Dedifferentiated amniotic fluid mesenchymal stem cell (primary cell): ENCODE data around the gene LRIT3.

Experiments
- DNase-seq: peaks from one replicate; pipeline ENCODE4 v3.0.0-alpha.2; 2016; ENCODE audit errors: extremely low spot score

The LRIT3 gene

GRCh38 chr4:109902559-109903251 is 54.8 kb downstream of the LRIT3 start:
- DNase-seq = no peak

GRCh38 chr4:109908731-109909130 is 60.8 kb downstream of the LRIT3 start:
- DNase-seq = no peak

DNA sequence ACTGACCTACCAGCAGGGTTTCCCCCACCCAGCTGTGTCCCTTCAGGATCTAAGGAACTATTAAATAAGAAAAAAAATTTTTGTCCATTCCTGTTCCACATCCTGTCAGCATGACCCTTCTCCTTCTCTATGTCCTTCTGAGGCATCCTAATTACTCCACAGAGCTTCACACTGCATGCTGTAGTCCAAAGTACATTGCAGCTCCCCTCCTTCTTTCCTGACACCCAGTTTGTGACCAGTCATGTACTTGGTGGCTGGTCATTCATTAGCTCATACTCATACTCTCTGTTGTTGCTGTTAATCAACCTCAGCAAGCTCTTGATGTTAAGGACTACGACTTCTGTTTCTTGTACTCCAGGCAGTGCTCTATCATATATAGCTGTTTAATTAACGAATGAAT is 62.3 kb downstream of the LRIT3 start:
- no peak for DNase-seq

DNA sequence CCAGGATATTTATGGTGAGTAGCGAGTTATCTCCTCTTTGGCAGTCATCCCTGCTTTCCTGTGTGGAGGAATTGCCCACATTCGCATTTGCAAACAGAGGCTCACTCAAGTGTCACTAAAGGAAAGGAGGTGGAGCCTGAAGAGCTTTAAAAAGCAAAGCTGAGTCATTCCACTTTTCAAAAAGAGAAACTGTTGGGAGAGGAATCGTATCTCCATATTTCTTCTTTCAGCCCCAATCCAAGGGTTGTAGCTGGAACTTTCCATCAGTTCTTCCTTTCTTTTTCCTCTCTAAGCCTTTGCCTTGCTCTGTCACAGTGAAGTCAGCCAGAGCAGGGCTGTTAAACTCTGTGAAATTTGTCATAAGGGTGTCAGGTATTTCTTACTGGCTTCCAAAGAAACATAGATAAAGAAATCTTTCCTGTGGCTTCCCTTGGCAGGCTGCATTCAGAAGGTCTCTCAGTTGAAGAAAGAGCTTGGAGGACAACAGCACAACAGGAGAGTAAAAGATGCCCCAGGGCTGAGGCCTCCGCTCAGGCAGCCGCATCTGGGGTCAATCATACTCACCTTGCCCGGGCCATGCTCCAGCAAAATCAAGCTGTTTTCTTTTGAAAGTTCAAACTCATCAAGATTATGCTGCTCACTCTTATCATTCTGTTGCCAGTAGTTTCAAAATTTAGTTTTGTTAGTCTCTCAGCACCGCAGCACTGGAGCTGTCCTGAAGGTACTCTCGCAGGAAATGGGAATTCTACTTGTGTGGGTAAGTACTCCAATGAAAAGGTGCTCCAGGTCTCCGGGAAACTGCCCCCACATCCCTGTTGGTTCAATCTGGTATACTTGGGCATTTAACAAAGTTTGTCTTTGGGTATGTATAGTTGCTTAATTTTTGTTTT is 65.0 kb downstream of the LRIT3 start, which contains the start of gene EGF:
EGF (plus strand) TSS at position 178 of the 890 bp plus-strand sequence; CDS start at position 631, 453 bp downstream.
- no peak for DNase-seq

GRCh38 chr4:109913596-109914241 is 65.8 kb downstream of the LRIT3 start:
- DNase-seq = no peak

- DNase-seq = no peak
Observed at GRCh38 chr4:109914322-109914721, 66.4 kb downstream of the LRIT3 start.

GRCh38 chr4:109915385-109916026 is 67.6 kb downstream of the LRIT3 start:
- DNase-seq = no peak

DNA sequence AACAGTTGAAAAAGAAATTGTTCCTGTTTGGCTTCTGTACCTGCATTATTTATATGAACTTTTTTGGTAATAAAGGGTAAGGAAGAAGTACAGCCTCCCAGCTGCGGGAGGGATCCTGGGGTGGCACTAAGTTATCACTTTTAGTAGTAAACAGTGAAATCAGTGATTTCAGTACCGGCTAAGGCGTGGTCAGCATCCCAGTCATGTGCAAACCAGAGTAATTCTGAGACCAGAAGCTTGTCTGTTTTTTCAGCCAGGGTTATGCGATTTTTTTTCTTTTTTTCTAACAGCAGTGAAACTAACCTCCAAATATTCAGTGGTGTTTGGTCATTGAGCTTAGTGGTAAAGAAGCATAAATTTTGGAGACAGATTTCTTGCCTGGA is 68.1 kb downstream of the LRIT3 start:
- DNase-seq = no peak

GRCh38 chr4:109921384-109921808 is 73.5 kb downstream of the LRIT3 start:
- peak; percentile 33 for DNase-seq
